Skeletal muscle cell (primary cell): Measurements from ENCODE around the gene SV2A.

ENCODE experiments used
- DNase-seq: peaks from one replicate; pipeline ENCODE4 v3.0.0-alpha.2; 2010; ENCODE audit warnings: low read depth
- H3K4me3 ChIP-seq: 2 replicates; pipeline ENCODE4 v1.5.1; 2011; ENCODE audit warnings: low read depth, mild to moderate bottlenecking, control low read depth, low read length, moderate library complexity

Gene SV2A

DNA sequence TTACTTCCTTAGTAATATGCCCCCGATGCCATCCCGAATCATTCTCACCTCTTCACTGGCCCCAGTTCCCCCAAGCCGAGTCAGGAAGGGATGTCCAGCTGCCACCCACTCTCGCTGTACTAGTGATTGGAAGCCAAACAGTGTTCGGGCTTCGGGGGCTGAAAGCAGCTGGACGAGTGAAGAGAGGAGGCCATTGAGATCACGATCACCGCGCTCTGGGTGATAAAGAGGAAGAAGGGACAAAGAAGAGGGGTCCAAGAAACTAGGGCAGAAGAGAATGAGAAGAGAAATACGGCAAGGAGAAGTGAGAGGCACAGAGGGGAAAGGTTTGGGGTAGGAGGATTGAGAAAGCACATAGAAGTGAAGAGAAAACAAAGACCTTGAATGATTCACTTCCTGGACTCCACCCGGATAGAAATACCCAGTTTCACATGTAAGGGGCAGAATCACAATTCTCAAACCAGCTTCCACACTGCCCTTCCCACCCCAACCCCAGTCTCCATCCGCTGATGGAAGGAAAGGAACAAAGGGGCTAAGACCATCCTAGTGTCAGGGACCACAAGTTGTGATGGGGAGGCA lies 13.7 kb upstream of the SV2A start:
- no peak overlapping the region for H3K4me3 ChIP-seq
- no peak for DNase-seq

DNA sequence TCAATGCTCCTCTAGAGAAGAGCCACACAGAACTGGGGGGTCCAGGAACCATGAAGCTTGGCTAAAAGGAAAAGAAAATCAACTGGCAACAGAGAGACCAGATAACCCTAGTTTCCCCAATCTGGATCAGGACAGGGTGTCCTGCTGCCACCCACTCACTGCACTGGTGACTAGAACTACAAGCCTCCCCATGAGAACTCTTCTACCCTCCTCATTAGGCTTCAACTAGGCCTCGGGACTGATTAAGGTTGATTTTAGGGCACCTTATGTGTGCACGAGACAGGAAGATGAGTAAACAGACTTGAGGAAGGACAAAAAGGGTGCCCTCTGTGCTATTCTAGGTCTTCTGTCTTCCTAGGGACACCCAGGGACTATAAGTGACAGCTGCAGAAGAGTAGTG lies 12.2 kb upstream of the SV2A start:
- DNase-seq, result no peak
- H3K4me3 ChIP-seq, result no peak overlapping the region

DNA sequence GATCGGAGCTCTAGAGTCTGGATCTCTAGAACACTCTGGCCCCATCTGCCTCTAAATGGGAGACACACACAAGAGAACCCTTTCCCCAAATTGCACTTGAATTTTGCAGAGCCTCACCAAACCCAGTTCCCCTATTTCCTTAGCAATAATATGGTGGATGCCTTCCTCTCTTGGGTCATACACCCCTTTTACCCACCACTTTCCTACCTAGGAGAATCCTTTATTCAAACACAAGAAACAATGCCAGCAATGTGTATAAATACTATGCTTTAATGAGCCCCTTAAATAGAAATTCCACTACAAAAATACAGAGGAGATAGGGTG lies 10.7 kb upstream of the SV2A start:
- peak overlapping the region; percentile 70 for H3K4me3 ChIP-seq
- DNase-seq, result no peak

DNA sequence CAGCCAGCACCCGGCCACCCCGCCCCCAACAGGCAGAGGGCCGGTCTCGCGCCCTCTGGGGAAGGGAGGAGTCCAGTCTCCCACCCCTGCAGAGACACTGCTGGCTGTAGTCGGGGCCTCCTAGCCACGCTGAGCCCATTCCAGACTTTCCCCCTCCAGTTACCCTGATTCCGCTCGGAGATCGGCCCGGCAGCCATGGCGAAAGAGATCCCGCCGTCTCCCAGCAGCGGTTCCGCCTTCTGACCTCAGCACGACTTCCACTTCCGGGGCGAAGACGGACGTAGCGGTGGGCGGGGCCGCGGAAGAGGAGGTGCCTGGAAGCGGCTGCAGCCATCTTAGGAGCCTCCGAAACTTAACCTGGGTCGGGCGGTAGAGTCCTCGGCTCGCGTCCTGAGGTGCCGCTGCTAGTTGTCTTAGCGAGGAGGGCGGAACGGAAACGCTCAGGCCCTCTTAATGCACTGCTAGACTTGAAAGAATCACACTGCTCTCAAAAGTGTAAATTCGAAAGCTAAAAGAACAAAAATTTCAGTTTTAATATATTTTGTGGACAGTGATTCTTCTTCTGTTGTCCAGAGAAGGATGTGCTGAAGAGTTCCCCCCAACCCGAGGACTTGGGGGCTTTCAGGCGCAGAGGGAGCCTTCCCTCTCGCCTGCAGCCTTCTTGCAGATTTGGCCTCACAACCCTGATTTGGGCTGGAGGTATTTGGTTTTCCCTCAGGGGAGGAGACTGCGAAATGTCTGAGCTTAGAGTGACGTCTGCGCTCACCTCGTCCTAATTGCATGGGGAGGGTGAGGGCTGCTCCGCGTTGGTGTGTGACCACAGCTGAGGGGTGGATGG lies 10.1 kb upstream of the SV2A start, which contains the start of gene SF3B4:
TSS of gene SF3B4 (minus strand) at position 241 of the 838 bp plus-strand sequence. CDS start at position 197, 44 bp downstream.
- peak within 1 kb of the TSS; percentile 70 for H3K4me3 ChIP-seq
- peak; percentile 67 for DNase-seq

DNA sequence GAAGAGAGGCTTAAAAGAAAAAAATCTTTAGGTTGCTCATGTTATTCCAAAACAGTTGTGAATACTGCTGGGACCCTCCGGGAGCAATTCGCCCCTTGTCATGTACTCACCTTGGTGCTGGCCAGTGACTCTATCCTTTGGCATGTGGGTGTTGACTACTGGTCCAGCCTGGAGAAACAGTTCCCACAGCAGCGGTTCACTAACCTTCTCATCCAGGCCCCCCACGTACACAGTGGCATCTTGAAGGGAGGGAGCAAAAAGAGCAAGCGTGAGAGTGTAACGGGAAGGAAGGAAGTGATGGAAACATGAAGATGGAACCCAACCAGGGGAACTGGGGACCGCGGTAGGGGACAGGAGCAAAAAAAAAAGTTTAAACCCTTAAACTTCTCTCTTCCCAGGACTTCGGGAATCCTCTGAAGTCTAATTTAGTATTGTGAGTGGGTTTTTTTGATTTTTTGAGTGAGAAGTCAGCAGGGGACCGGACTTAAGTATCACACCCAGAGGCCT lies 9.5 kb upstream of the SV2A start:
- no peak for DNase-seq
- peak overlapping the region; percentile 70 for H3K4me3 ChIP-seq

DNA sequence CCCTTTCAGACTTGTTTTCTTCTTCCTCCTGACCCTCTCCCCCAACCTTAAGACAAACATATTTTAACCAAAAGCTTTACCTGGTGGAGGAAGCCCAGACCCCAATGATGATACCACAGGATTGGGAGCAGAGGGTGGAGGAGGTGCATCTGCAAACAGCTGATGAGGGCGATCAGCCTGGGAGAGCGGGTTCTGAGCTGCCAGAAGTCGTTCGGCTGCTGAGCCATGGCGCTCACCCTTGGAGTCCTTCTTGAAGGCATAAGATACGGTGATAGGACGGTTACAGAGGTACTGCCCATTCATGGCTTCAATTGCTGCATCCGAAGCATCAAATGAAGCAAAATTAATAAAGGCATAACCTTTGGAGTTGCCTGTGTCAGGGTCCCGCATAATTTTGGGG lies 8.7 kb upstream of the SV2A start:
- no peak for DNase-seq
- H3K4me3 ChIP-seq, result no peak overlapping the region

DNA sequence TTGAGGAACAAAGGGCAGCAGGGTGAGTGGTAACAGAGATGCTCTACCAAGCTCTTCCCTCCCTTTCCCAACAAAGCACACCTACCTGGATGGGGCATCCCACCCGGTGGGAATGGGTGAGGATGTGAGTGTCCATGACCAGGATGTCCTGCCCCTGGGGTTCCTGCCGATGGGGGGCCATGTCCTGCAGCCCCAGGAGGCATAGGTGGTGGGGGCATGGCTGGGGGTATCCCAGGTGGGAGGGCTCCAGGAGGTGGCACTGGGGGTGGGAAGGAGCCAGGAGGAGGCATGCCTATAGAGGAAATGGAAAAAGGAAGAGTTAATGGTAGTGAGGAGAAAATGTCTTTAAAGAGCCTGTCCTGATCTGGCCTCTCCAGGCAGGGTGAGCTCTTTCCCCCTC lies 8.1 kb upstream of the SV2A start:
- H3K4me3 ChIP-seq, result no peak overlapping the region

DNA sequence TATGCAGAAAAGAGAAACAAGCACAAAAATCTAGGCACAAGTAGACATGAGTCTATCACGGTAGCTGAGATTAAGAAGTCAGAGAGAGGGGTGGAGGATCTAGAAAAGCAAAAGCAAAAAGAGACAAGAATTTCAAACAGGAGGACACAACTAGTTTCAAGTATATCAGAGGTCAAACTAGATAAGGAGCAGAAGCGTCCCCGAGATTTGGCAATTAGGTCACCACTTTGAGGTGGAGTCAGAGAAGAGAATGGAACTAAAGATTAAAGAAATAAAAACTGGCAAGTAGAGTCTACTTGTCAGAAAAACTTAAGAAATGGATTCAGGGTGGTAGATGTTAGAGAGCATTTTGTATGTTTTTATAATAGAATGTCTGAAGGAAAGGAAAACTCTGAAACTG lies 7.7 kb upstream of the SV2A start:
- no peak overlapping the region for H3K4me3 ChIP-seq
- no peak for DNase-seq

More for the DNA sequence above, 8.1 kb upstream of the SV2A start:
- no peak for DNase-seq

DNA sequence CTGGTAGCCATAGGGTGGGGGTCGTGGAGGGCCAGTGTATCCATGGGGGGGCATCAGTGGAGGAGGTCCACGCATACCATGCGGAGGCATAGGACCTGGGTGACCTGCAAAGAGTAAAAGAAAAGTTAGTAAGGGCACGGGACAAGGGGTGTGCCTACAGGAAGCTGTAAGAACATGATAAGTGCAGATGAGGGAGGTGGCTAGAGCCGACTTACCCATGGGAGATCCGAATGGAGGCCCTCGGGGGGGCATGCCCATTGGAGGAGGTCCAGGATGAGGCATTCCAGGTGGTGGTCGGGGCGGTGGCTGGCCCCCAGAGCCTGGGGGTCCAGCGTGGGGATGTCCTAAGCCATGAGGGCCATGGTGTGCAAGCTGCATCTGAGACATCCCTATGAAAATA lies 6.0 kb upstream of the SV2A start:
- DNase-seq, result no peak
- no peak overlapping the region for H3K4me3 ChIP-seq

DNA sequence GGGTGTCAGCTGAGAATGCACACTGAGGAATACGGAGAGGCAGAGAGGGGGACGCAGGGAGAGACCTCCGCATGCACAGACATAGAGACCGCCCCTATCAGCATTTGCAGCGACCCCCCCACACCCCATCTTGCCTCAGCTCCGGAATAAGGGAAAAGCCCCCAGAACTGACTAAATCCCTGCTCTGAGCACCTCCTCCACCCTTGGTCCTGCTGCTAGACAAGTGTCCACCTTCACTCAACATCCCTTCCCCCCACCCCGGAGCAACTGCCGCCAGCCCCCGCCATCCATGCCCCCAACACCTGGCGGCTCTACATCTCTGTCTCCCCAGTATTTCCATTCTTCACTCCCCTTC lies 769 bp downstream of the SV2A start:
- DNase-seq, result no peak
- H3K4me3 ChIP-seq, result peak overlapping the region; percentile 64

DNA sequence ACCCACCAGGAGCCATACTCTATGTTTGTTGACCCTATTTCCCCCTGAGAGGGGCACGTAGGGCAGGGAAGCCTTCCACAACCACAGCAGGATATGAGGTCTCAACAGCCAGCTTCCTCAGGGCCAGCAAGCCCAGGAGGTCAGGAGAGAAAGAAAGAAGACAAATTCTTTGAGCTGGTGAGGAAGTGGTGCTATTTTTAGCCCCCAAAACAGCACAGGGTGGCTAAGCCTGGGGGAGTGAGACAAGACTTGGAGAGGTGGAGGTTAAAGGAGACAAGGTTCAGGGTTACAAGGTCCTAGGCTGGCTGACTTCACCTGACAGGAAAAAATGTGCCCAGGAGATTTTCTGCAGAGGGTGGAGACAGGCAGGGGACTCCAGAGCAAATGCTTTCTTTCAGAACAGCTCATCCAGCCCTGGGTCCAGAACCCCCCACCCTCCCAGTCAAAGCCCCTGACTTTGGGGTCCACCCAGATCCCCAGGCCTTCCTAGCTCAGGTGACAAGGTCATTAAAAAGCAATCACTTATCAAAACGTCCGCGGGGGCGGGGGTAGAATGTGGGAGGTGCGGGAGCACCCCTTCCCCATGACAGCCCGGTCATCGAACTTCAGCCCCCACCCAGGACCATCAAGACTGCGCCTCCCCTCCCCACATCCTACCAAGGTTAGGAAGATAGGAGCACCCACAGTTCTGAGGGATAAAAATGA lies 1.3 kb downstream of the SV2A start:
- no peak for DNase-seq
- peak overlapping the region; percentile 64 for H3K4me3 ChIP-seq

DNA sequence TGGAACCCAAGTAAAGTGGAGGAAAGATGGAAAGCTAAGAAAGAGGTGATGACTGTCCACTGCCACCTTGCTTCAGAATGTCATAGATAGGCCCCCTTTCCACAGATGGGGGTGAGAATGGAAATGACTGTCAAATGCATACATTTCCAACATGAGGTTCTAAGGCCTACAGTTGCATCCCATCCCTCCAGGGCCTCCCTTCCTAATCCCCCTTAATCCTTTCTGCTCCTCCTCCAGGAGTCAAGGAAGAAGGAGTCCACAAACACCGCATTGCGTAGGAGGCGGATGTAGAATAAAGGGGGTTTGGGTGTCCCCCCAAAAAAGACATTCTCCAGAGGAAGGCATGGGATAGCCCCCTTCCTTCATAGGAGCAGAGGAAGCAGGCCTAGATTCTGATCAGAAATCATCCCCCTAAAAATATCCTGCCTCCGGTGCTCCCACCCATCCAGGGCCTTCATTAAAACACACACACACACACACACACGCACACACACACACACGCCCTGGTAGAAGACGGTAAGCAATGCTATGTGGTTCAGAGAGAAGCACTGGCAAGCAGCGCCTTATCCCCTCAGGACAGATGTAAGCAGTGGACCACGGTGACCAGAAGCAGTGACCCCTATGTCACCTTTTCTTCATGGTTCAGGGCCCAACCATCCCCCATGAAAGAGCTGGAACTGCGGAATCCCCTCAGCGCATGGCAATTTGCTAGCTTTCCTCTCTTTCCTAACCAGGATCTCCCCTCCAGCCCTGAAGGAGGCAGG lies 2.0 kb downstream of the SV2A start:
- no peak for DNase-seq

DNA sequence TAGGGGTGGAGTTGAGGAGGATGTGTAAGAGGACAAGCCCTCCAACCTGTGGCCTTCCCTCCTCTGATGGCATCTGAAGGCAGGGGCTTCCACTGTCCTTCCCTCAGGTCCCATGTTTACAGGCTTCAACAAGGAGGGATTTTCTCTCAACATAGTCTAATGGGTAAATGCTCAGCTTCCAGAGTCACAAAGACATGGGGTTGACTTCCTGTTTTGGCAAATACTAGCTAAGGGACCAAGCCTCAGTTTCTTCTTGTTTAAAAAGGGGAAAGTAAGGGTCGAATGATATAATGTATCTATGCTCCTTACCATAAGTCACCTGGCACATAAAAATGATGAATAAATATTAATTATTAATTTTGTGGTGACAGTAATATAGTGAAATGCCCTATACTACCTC lies 3.1 kb downstream of the SV2A start:
- no peak overlapping the region for H3K4me3 ChIP-seq
- DNase-seq, result no peak

More for the DNA sequence above, 2.0 kb downstream of the SV2A start:
- H3K4me3 ChIP-seq, result no peak overlapping the region

DNA sequence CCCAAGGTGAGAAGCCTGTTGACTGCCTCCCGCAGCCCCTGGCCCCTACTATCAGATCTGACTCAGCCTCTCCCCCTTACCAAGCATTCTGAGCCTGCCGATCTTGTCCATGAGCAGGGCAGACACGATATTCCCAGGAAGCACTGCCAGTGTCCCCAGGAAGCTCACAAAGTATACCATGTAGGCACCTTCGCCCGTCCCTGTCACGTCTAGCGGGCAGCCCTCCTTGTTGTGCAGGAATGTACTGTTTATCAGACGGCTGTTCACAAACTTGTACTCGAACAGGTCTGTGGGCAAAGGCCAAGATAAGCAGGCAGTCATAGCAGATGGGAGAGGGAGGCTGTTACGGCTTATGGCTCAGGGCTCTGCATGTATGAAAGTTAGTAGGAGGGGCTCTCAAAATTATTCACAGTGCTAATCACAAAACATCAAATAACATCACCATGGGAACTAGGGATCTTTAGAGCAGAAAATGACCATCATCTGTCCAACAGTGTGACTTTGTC lies 11.0 kb downstream of the SV2A start:
- no peak for DNase-seq
- H3K4me3 ChIP-seq, result no peak overlapping the region

DNA sequence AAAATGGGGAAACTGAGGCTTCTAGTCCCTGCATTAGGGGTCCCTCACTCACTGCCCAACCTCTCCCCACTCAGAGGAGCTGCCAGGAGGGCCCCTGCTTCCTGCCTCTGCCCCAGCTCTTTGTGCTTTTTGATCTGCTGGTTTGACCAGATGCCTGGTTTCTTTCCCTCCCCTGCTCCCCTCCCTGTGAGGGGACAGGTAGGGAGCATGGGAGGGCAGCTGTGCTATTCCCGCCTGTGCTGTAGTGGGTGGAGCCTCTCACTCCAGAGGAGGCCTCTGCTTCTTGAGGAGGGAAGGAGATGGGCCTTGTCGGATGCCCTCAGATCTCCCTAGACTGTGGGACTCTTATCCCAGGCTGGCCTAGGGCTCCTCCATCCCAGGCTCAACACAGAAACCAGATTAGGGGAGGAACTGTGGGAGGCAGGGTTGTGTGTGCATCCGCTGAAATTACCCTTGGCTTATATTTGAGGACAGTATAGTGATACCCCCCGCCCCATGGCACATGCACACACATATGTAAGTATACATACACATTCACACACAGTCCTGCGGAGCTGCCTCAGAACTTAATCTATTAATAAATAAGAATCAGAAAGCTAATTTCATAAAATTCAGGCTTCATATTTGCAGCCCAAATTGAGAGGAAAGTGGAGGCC lies 13.7 kb downstream of the SV2A start:
- DNase-seq, result no peak
- no peak overlapping the region for H3K4me3 ChIP-seq

DNA sequence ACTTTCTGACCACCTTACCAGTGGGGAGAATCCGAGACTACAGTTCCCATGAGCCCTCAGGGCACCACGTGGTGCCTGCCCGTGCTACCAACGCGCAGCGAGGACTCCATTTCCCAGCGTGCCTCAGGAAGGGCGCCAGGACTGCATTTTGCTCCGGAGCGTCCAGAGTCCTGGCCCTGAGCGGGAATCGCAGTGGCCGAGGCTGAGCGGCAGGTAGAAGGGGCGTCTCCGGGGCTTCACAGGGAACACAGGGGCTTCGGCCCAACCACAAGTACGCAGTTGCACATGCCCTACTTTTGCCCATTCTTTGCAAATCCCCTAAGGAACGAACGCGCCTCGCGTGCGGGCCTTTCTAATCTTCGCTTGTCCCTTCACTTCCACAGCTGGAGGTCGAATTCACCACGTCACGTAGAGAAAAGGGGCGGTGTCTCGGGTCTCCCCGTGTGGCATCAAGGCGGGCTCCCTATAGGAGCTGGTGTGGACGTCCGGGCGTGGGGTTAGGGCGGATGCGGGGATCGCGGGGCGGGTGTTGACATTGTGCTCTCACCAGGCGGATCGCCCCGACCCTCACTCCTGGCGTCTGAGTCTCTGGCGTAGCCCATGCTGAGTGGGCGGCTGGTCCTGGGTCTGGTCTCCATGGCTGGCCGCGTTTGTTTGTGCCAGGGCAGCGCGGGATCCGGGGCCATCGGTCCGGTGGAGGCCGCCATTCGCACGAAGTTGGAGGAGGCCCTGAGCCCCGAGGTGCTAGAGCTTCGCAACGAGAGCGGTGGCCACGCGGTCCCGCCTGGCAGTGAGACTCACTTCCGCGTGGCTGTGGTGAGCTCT lies 18.0 kb downstream of the SV2A start, which contains the start of gene BOLA1:
TSS of gene BOLA1 (plus strand) at position 109 of the 825 bp plus-strand sequence. CDS start at position 601, 492 bp downstream.
- DNase-seq, result peak; percentile 71
- H3K4me3 ChIP-seq, result peak within 1 kb of the TSS; percentile 57

DNA sequence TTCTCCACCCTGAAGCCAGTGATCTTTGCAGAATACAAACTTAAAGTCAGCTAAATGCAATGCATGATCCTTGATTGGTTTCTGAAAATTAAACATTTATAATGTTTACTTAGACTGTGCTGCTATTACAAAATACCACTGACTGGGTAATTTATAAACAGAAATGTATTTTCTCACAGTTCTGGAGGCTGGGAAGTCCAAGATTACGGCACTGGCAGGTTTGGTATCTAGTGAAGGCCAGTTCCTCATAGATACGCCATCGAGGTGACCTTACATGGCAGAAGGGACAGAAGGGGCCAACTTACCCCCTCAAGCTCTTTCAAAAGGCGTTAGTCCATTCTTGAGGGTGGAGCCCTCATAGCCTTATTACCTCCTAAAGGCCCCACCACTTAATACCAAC lies 21.1 kb downstream of the SV2A start:
- H3K4me3 ChIP-seq, result no peak overlapping the region
- DNase-seq, result no peak

DNA sequence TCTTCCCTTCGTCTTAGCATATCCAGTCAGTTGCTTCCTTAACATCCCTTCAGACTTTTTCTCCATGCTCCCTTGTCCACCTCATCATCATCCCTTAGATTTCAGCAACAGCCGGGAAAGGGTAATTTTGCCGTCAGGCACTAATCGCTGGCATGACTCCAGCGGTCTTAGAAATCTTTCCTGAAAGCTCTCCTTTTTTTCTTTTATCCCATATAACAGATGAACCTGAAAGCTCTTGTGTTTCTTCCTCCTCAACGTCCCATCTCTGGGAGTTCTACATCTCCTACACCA lies 28.7 kb downstream of the SV2A start:
- peak overlapping the region; percentile 76 for H3K4me3 ChIP-seq
- no peak for DNase-seq
